H54 (cell line): ENCODE measurements around the gene FAM170A.

Experiments used
- DNase-seq: peaks from one replicate; pipeline ENCODE4 v3.0.0; 2011; ENCODE audit warnings: low spot score, mixed read lengths; ENCODE audit not compliant: insufficient read length
- FAIRE-seq: peaks from 3 replicates; lab custom pipeline; 2011; peaks lifted over from hg19 to GRCh38; lab: Jason Lieb, UNC
- POLR2A ChIP-seq: IDR thresholded peaks from 2 replicates; pipeline ENCODE4 v1.6.1; 2011; ENCODE audit warnings: low read depth, mild to moderate bottlenecking, low read length

FAM170A gene

GRCh38 chr5:119629339-119629738 is at the start of gene FAM170A:
Gene FAM170A (plus strand): TSS chr5:119629558. CDS start chr5:119629769, 211 bp downstream.
- DNase-seq (no peak), FAIRE-seq (no peak)
- TF ChIP-seq POLR2A = no peak

GRCh38 chr5:119582987-119583386 is 46.4 kb upstream of the FAM170A start:
- TF ChIP-seq POLR2A = no peak
- no peak for FAIRE-seq
- no peak for DNase-seq

- TF ChIP-seq POLR2A = no peak
- FAIRE-seq (no peak), DNase-seq (no peak)
Observed at GRCh38 chr5:119583684-119584083, 45.7 kb upstream of the FAM170A start.

GRCh38 chr5:119596046-119596445 is 33.3 kb upstream of the FAM170A start:
- FAIRE-seq = no peak
- no peak for DNase-seq
- TF ChIP-seq POLR2A = no peak

- DNase-seq = no peak
- no peak for FAIRE-seq
- TF ChIP-seq POLR2A = no peak
Observed at GRCh38 chr5:119597728-119598298, 31.5 kb upstream of the FAM170A start.

- FAIRE-seq (no peak), DNase-seq (no peak)
- no peak for TF ChIP-seq POLR2A
Observed at GRCh38 chr5:119613937-119614336, 15.4 kb upstream of the FAM170A start.

- TF ChIP-seq POLR2A = no peak
Observed at GRCh38 chr5:119614838-119615237, 14.5 kb upstream of the FAM170A start.

GRCh38 chr5:119626086-119626485 is 3.3 kb upstream of the FAM170A start:
- DNase-seq (no peak), FAIRE-seq (no peak)
- no peak for TF ChIP-seq POLR2A

More at GRCh38 chr5:119614838-119615237, 14.5 kb upstream of the FAM170A start:
- FAIRE-seq = no peak
- DNase-seq = no peak

GRCh38 chr5:119630752-119631440 is 1.5 kb downstream of the FAM170A start:
- no peak for DNase-seq
- no peak for TF ChIP-seq POLR2A
- no peak for FAIRE-seq

- DNase-seq = no peak
- no peak for TF ChIP-seq POLR2A
- FAIRE-seq = no peak
Observed at GRCh38 chr5:119631660-119632059, 2.3 kb downstream of the FAM170A start.

- FAIRE-seq (no peak), DNase-seq (no peak)
- no peak for TF ChIP-seq POLR2A
Observed at GRCh38 chr5:119651486-119651885, 22.1 kb downstream of the FAM170A start.

- FAIRE-seq (no peak), DNase-seq (no peak)
- no peak for TF ChIP-seq POLR2A
Observed at GRCh38 chr5:119655061-119655460, 25.7 kb downstream of the FAM170A start.

- TF ChIP-seq POLR2A = no peak
- DNase-seq = no peak
- FAIRE-seq = no peak
Observed at GRCh38 chr5:119656023-119656422, 26.7 kb downstream of the FAM170A start.

- DNase-seq (no peak), FAIRE-seq (no peak)
- TF ChIP-seq POLR2A = no peak
Observed at GRCh38 chr5:119666542-119666941, 37.2 kb downstream of the FAM170A start.
